ENCODE data around the gene SCIN.
"Not testable (repeated sequence)": the region's sequence is repeated elsewhere in the genome, so short reads cannot be mapped to it uniquely, and the experiment has no call there.

SCIN gene

DNA sequence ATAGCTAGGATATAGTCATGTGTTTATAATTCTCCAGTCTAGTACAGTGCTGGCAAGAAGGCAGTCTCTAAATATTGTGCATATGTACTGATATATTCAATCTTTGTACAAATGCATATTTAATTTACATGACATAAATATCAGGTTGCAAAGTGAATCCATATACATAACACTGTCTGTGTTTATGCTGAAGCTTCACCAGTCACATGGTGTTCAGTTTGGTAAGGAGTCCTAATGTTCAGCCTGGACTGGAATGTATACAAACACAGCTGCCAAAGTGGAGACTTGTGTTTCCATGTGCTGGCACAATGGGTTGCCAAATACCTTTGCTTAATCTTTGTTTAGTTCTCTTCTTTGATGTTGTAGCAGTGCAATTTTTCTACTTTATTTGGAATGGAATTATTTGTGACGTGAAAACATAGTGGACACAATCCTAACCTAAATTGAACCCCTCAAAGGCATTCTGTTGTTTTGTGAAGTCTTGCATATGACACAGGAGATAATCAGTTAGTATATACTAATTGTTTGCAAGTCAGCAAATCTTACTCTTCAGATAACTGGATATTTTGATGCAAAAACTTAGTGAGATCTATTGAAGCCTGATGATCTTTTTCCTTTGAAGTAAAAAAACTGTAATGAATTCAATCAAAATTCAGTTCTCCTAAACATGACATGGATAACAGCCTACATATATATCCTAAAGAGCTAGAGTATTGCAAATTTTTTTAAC lies 99.6 kb downstream of the SCIN start:
- Mint-ChIP-seq H3K27ac (no peak overlapping the region), H3K36me3 (ENCODE audit: low read depth) (no peaks in the 10 kb centered on the region), H3K4me3 (no peak overlapping the region), H3K9me3 (no peaks in the 10 kb centered on the region), H3K27me3 (ENCODE audit: low read depth) (peaks cover 4% of the 10 kb centered on the region), H3K4me1 (ENCODE audit: low read depth) (peaks cover 4% of the 10 kb centered on the region)

DNA sequence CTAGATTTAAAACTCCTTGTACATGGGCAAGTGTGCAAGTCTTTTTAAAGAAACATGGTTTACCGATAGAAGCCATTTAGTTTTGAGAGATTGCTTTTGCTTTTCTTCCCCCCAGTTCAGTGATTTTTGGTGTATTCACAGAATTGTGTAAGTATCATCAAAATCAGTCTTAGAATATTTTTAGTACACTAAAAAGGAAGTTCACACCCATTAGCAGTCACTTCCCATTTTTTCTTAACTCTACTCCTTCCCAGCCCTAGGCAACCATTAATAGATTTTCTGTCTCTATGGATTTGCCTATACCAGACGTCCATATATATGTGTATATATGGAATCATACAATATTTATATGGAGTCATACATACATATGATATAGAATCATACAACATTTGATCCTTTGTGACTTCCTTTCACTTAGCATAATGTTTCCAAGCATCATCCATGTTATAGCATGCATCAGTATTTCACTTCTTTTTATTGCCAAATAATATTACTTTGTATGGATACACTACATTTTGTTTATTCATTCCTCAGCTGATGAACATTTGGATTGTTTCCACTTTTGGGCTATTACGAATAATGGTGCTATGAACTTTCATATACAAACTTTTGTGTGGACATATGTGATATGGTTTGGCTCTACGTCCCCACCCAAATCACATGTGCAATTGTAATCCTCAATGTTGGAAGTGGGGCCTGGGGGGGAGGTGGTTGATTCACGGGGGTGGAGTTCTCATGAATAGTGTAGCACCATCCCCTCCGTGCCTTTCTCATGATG lies 100.4 kb downstream of the SCIN start:
- H3K9me3 Mint-ChIP-seq, result no peaks in the 10 kb centered on the region
- H3K27ac Mint-ChIP-seq, result no peak overlapping the region
- no peaks in the 10 kb centered on the region for H3K36me3 Mint-ChIP-seq (ENCODE audit: low read depth)
- H3K4me3 Mint-ChIP-seq, result no peak overlapping the region
- H3K4me1 Mint-ChIP-seq (ENCODE audit: low read depth), result peaks cover 6% of the 10 kb centered on the region
- H3K27me3 Mint-ChIP-seq (ENCODE audit: low read depth), result peaks cover 4% of the 10 kb centered on the region

GRCh38 chr7:12673436-12673835 lies 102.9 kb downstream of the SCIN start:
- H3K27me3 Mint-ChIP-seq (ENCODE audit: low read depth), result not testable (repeated sequence)

GRCh38 chr7:12674053-12674452 lies 103.5 kb downstream of the SCIN start:
- peaks cover 4% of the 10 kb centered on the region for H3K27me3 Mint-ChIP-seq (ENCODE audit: low read depth)
- H3K4me3 Mint-ChIP-seq, result no peak overlapping the region

More at GRCh38 chr7:12673436-12673835, 102.9 kb downstream of the SCIN start:
- not testable (repeated sequence) for H3K9me3 Mint-ChIP-seq; H3K27ac Mint-ChIP-seq; H3K4me1 Mint-ChIP-seq (ENCODE audit: low read depth); H3K36me3 Mint-ChIP-seq (ENCODE audit: low read depth); H3K4me3 Mint-ChIP-seq

GRCh38 chr7:12674861-12675260 lies 104.3 kb downstream of the SCIN start:
- no peaks in the 10 kb centered on the region for H3K36me3 Mint-ChIP-seq (ENCODE audit: low read depth)
- H3K9me3 Mint-ChIP-seq, result no peaks in the 10 kb centered on the region
- H3K27ac Mint-ChIP-seq, result no peak overlapping the region
- peaks cover 4% of the 10 kb centered on the region for H3K27me3 Mint-ChIP-seq (ENCODE audit: low read depth)
- H3K4me1 Mint-ChIP-seq (ENCODE audit: low read depth), result peaks cover 6% of the 10 kb centered on the region
- no peak overlapping the region for H3K4me3 Mint-ChIP-seq

More at GRCh38 chr7:12674053-12674452, 103.5 kb downstream of the SCIN start:
- no peaks in the 10 kb centered on the region for H3K36me3 Mint-ChIP-seq (ENCODE audit: low read depth)
- no peaks in the 10 kb centered on the region for H3K9me3 Mint-ChIP-seq
- peaks cover 6% of the 10 kb centered on the region for H3K4me1 Mint-ChIP-seq (ENCODE audit: low read depth)
- H3K27ac Mint-ChIP-seq, result no peak overlapping the region

GRCh38 chr7:12683678-12684585 lies 113.4 kb downstream of the SCIN start:
- Mint-ChIP-seq H3K4me3 (no peak overlapping the region), H3K36me3 (ENCODE audit: low read depth) (peaks cover 4% of the 10 kb centered on the region), H3K27ac (no peak overlapping the region), H3K9me3 (no peaks in the 10 kb centered on the region), H3K4me1 (ENCODE audit: low read depth) (peaks cover 21% of the 10 kb centered on the region), H3K27me3 (ENCODE audit: low read depth) (no peaks in the 10 kb centered on the region)

GRCh38 chr7:12684733-12685132 lies 114.2 kb downstream of the SCIN start:
- Mint-ChIP-seq H3K36me3 (ENCODE audit: low read depth) (peaks cover 5% of the 10 kb centered on the region), H3K27me3 (ENCODE audit: low read depth) (no peaks in the 10 kb centered on the region), H3K9me3 (no peaks in the 10 kb centered on the region), H3K27ac (no peak overlapping the region), H3K4me3 (no peak overlapping the region), H3K4me1 (ENCODE audit: low read depth) (peaks cover 26% of the 10 kb centered on the region)

- Mint-ChIP-seq H3K4me1 (ENCODE audit: low read depth) (peaks cover 26% of the 10 kb centered on the region), H3K36me3 (ENCODE audit: low read depth) (peaks cover 5% of the 10 kb centered on the region), H3K4me3 (peak overlapping the region; percentile 67), H3K27ac (peak overlapping the region; percentile 82), H3K9me3 (no peaks in the 10 kb centered on the region), H3K27me3 (ENCODE audit: low read depth) (no peaks in the 10 kb centered on the region)
These were observed 115.0 kb downstream of the SCIN start for GRCh38 chr7:12685550-12685949.

- Mint-ChIP-seq H3K4me1 (ENCODE audit: low read depth) (peaks cover 26% of the 10 kb centered on the region), H3K27me3 (ENCODE audit: low read depth) (no peaks in the 10 kb centered on the region), H3K27ac (peak overlapping the region; percentile 94), H3K4me3 (peak overlapping the region; percentile 99), H3K9me3 (no peaks in the 10 kb centered on the region), H3K36me3 (ENCODE audit: low read depth) (peaks cover 5% of the 10 kb centered on the region)
These were observed 115.8 kb downstream of the SCIN start for GRCh38 chr7:12686234-12686890.

DNA sequence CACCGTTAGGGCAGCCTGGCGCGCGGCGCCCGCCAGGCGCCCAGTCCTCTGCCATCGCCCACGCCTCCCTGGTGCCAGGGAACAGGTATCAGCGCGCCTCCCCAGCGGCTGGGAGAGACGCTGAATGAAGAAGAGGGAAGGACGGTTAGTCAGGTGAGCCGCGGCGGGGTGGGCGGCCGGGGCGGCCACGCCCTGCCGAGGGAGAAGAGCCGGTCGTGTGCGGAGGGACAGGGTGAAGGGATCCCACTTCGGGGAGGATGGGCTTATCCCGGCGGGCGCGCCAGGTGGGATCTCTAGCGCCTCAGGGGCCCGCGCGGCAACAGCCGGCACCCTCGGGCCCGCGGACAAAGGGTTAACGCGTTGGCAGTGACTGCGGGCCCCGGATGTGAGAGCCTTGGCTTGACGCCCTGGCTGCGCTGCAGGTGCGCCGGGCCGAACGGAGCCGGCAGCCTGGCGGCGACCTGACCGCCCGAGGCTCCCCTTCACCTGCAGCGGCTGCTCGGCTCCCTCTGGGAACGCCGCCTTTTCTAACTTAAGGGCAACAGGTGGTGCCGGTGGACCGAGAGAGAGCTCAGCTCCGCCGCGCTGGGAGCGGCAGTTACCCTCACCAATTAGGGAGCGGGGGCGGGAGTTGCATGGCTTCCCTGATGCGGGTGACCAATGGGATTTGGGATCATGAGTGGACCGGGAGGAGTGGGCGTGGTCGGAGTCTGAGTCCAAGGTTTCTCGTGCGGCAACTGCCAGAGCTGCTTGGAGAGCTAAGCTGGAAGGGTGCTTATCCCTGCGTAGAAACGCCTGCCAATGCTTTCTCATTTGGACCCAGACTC lies 116.6 kb downstream of the SCIN start, which contains the start of gene ARL4A:
Gene ARL4A, plus strand, starts transcription at position 743 of the 827 bp plus-strand sequence. CDS start 622 bp downstream, outside the sequence.
- H3K27me3 Mint-ChIP-seq (ENCODE audit: low read depth), result no peaks in the 10 kb centered on the region

GRCh38 chr7:12687718-12688171 lies 117.2 kb downstream of the SCIN start:
- no peaks in the 10 kb centered on the region for H3K27me3 Mint-ChIP-seq (ENCODE audit: low read depth)
- H3K9me3 Mint-ChIP-seq, result no peaks in the 10 kb centered on the region
- H3K4me1 Mint-ChIP-seq (ENCODE audit: low read depth), result peaks cover 26% of the 10 kb centered on the region
- peak overlapping the region; percentile 99 for H3K4me3 Mint-ChIP-seq
- H3K36me3 Mint-ChIP-seq (ENCODE audit: low read depth), result peaks cover 5% of the 10 kb centered on the region
- H3K27ac Mint-ChIP-seq, result peak overlapping the region; percentile 94

More for the DNA sequence above, 116.6 kb downstream of the SCIN start, which contains the start of gene ARL4A:
- peak within 1 kb of the TSS; percentile 99 for H3K4me3 Mint-ChIP-seq
- peaks cover 5% of the 10 kb centered on the region for H3K36me3 Mint-ChIP-seq (ENCODE audit: low read depth)
- peak within 1 kb of the TSS; percentile 94 for H3K27ac Mint-ChIP-seq
- no peaks in the 10 kb centered on the region for H3K9me3 Mint-ChIP-seq
- peaks cover 26% of the 10 kb centered on the region for H3K4me1 Mint-ChIP-seq (ENCODE audit: low read depth)

GRCh38 chr7:12688485-12689170 lies 118.1 kb downstream of the SCIN start:
- Mint-ChIP-seq H3K4me3 (peak overlapping the region; percentile 99), H3K4me1 (ENCODE audit: low read depth) (peaks cover 32% of the 10 kb centered on the region)
- not testable (repeated sequence) for H3K27me3 Mint-ChIP-seq (ENCODE audit: low read depth); H3K9me3 Mint-ChIP-seq; H3K27ac Mint-ChIP-seq; H3K36me3 Mint-ChIP-seq (ENCODE audit: low read depth)

DNA sequence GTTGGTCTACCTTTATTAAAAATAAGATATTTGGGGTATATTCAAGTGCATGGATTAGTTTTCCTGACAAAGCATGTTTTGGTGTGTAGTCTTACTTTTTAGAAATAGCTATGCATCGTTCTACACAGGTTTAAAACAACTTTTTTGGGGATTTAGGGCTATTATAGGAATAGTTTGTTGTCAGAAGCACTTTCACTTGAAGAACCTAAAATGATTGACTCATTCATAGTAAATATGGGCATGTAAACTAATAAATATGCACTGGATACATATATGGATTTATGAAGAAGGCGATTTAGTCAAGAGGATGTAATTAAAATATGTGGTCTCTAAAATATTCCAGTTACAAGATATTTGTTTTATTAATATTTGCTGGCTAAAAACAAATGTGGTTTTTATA lies 118.9 kb downstream of the SCIN start:
- Mint-ChIP-seq H3K27me3 (ENCODE audit: low read depth) (no peaks in the 10 kb centered on the region), H3K9me3 (no peaks in the 10 kb centered on the region), H3K4me1 (ENCODE audit: low read depth) (peaks cover 34% of the 10 kb centered on the region), H3K36me3 (ENCODE audit: low read depth) (peaks cover 7% of the 10 kb centered on the region), H3K27ac (no peak overlapping the region), H3K4me3 (no peak overlapping the region)

Data from T-helper 1 cell treated with Interleukin-12 subunit alpha and Interleukin-12 subunit beta and Interleukin-4 antibody, amounts not matched to agents 30 μg/mL and 1 μg/mL, for 36 hours (primary cell).